Activated naive CD8-positive, alpha-beta T cell (primary cell): ENCODE results near the gene NCSTN.

Experiments used
- H3K27ac Mint-ChIP-seq: one replicate; pipeline ENCODE4 v1.8.0; 2021; ENCODE audit warnings: mixed read lengths
- H3K27me3 Mint-ChIP-seq: one replicate; pipeline ENCODE4 v1.8.0; 2021; ENCODE audit warnings: mixed read lengths
- H3K36me3 Mint-ChIP-seq: one replicate; pipeline ENCODE4 v1.8.0; 2021; ENCODE audit warnings: mixed read lengths
- H3K4me1 Mint-ChIP-seq: one replicate; pipeline ENCODE4 v1.8.0; 2021; ENCODE audit warnings: low read depth, mixed read lengths
- H3K4me3 Mint-ChIP-seq: one replicate; pipeline ENCODE4 v1.8.0; 2021; ENCODE audit warnings: mild to moderate bottlenecking, mixed read lengths
- H3K9me3 Mint-ChIP-seq: one replicate; pipeline ENCODE4 v1.8.0; 2021; ENCODE audit warnings: low read depth, mixed read lengths

Gene NCSTN

GRCh38 chr1:160402001-160402795, 59.0 kb downstream of the NCSTN start:
- Mint-ChIP-seq H3K27me3 (peaks cover 5% of the 10 kb centered on the region), H3K36me3 (no peaks in the 10 kb centered on the region), H3K4me3 (peak overlapping the region; percentile 80), H3K27ac (no peak overlapping the region), H3K9me3 (no peaks in the 10 kb centered on the region), H3K4me1 (peaks cover 11% of the 10 kb centered on the region)

- no peak overlapping the region for H3K27ac Mint-ChIP-seq
- H3K36me3 Mint-ChIP-seq = no peaks in the 10 kb centered on the region
- no peaks in the 10 kb centered on the region for H3K9me3 Mint-ChIP-seq
- H3K4me3 Mint-ChIP-seq = no peak overlapping the region
- peaks cover 5% of the 10 kb centered on the region for H3K27me3 Mint-ChIP-seq
- peaks cover 11% of the 10 kb centered on the region for H3K4me1 Mint-ChIP-seq
Observed at GRCh38 chr1:160403244-160403643, 60.1 kb downstream of the NCSTN start.

GRCh38 chr1:160404094-160404493, 60.9 kb downstream of the NCSTN start:
- H3K4me3 Mint-ChIP-seq = no peak overlapping the region
- H3K27ac Mint-ChIP-seq = no peak overlapping the region
- H3K36me3 Mint-ChIP-seq = no peaks in the 10 kb centered on the region

DNA sequence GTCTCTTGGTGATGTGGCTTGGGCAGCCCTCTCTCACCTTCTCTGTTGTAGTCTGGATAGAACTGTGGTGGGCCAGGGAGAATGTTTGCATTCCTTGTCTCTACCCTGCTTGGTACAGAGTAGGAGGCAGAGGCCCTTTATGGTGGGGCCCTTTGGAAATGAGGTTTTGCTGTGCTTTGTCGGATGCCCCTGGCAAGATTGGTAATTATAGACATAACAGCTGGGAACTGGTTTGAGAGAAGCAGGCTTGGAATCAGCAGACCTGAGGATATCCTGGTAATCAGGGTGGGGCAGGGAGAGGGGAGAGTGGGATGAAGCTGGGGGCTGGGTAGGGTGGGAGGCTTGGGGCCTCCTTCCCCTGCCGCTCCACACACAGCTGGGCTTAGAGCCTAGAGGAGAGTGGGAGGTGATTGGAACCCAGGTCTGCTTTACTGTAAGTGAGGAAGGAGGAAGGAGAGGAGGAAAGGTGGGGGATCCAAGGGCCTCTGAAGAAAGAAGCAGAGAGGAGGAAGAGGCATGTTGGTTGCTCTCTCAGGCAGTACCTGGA, 62.2 kb downstream of the NCSTN start:
- Mint-ChIP-seq H3K9me3 (no peaks in the 10 kb centered on the region), H3K27ac (peak overlapping the region; percentile 5), H3K27me3 (peaks cover 5% of the 10 kb centered on the region), H3K36me3 (no peaks in the 10 kb centered on the region), H3K4me1 (peaks cover 11% of the 10 kb centered on the region), H3K4me3 (no peak overlapping the region)

More at GRCh38 chr1:160404094-160404493, 60.9 kb downstream of the NCSTN start:
- Mint-ChIP-seq H3K9me3 (no peaks in the 10 kb centered on the region), H3K27me3 (peaks cover 5% of the 10 kb centered on the region), H3K4me1 (peaks cover 11% of the 10 kb centered on the region)

DNA sequence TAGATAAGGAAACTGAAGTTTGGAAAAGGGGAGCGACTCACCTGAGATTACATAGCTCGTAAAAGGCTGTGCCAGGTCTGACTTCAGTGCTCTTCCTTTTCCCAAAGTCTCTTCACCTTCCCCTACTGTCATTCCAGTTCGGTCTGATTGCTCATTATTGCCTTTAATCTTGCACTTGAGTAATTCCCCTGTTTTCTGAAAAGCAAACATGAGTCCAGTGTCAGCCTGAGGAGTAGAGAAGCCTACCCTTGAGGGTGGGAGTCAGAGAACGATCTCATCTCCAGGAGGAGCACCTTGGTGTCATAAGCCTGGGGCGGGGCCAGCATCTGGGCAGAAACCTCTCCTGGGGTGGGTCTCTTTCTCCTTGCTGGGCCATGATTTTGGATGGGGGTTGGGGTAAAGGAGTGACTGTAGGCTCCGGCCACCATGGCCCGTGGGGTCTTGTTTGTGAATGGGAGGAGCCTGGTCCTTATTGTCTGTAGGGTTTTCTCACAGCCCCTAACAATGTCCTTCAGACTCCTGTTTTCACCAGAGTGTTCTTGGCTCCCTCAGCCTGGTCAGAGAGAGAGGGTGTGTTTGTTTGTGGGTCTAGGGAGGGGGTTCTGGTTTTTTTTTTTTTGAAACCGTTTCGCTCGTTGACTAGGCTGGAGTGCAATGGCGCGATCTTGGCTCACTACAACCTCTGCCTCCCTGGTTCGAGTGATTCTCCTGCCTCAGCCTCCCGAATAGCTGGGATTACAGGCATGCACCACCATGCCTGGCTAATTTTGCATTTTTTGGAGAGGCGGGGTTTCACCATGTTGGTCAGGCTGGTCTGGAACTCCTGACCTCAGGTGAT, 63.2 kb downstream of the NCSTN start:
- Mint-ChIP-seq H3K27ac (no peak overlapping the region), H3K4me3 (no peak overlapping the region), H3K36me3 (no peaks in the 10 kb centered on the region), H3K4me1 (peaks cover 7% of the 10 kb centered on the region), H3K9me3 (no peaks in the 10 kb centered on the region), H3K27me3 (peaks cover 5% of the 10 kb centered on the region)

DNA sequence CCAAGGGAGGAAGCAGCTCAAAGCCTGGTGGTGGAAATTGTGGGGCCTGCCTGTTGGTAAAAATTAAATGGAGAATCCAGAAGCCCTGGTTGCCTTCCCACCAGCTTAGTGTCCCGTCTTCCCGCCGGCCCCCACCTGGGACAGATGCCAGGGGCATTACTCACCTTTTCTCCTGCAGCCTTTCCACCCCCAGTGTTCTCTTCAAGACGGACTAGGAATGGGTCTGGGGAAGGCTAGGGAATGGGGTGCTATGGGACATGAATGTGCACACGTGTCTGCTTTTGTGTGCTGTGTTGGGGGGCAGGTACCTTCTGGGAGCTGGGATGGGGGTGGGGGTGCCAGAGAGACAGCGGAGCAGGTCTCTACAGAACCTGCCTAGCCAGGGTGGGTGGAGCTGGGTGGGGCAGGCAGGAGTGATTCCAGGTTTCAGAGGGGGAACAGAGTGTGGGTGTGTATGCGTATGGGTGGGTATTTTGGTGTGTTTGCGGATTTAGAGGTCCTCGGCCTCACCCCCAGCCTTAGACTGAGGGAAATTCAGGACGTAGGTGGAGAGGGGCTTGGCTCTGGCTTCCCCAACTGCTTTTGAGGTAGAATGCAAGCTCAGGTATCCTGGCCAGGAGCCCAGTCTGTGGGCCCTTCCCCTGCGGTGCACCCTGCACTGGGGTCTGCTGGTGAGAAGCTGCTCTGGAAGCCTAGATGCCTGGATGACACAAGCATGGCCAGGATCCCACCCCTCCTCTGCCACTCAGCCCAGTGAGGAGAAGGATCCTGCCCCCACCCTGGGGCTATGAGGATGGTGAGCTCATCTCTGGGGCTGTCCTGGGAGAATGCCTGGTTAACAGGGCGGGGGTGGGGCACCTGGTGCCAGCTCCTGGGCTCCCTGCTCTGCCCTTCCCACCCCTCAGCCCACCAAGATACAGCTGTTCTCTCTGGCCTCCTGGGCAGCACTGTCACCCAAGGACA, 64.9 kb downstream of the NCSTN start:
- H3K27ac Mint-ChIP-seq = no peak overlapping the region
- H3K4me3 Mint-ChIP-seq = no peak overlapping the region
- no peaks in the 10 kb centered on the region for H3K4me1 Mint-ChIP-seq
- no peaks in the 10 kb centered on the region for H3K36me3 Mint-ChIP-seq
- H3K9me3 Mint-ChIP-seq = no peaks in the 10 kb centered on the region
- H3K27me3 Mint-ChIP-seq = no peaks in the 10 kb centered on the region
